ENCODE data around the gene GNAL. TPM values are rescaled to one million over a fixed set of nuclear protein-coding genes. Genes with fewer than 3 reads are reported as not detected.

GNAL gene
- total and polyA plus RNA-seq, 2 of the 4 experiments (the other 2 are of a cell fraction): 0.15 to 0.36 TPM

GRCh38 chr18:11724781-11725180 lies 35.7 kb downstream of the GNAL start:
- H2BK20ac ChIP-seq (ENCODE audit: low read depth, low read length): no peak overlapping the region
- TF ChIP-seq BHLHE40 (IDR thresholded peaks at IDR 0.05; ENCODE audit: low read depth, low read length) (no peak), ELK1 (IDR thresholded peaks at IDR 0.05; ENCODE audit: borderline replicate concordance, low read depth, low read length) (no peak)
- no peak overlapping the region for H2AK5ac ChIP-seq (ENCODE audit: low read depth, low read length)
- H3K18ac ChIP-seq (ENCODE audit: low read depth, low read length): no peak overlapping the region
- no peak overlapping the region for H2AFZ ChIP-seq (replicated peaks; ENCODE audit: low read length, poor library complexity)
- H3K9me1 ChIP-seq (ENCODE audit: insufficient read depth, low read length): no peaks in the 10 kb centered on the region
- no peak overlapping the region for H4K5ac ChIP-seq (ENCODE audit: low read depth, low read length)
- no peak overlapping the region for H3K23ac ChIP-seq (ENCODE audit: low read depth, low read length)
- no peak overlapping the region for H4K91ac ChIP-seq (ENCODE audit: insufficient read depth, low read depth, low read length)
- H3K4me3 ChIP-seq (ENCODE audit: insufficient read depth, low read depth, low read length): no peak overlapping the region
- dilution Hi-C loops (cut with HindIII; ENCODE audit: low sequenced_read_pairs, unreplicated experiment) (no loop called here), in situ Hi-C loops (cut with MboI; ENCODE audit: low sequenced_read_pairs) (no loop called here), intact Hi-C loops (cut with micrococcal nuclease) (no loop called here)
- no peaks in the 10 kb centered on the region for H3K4me1 ChIP-seq (ENCODE audit: control insufficient read depth, insufficient read depth, low read length)
- BruUV-seq (replicated peaks): no TSS peak
- H3K14ac ChIP-seq (replicated peaks; ENCODE audit: low read depth, low read length): no peak overlapping the region
- no peak overlapping the region for H3K4ac ChIP-seq (ENCODE audit: low read depth, low read length)
- no peak overlapping the region for H2AK9ac ChIP-seq (replicated peaks; ENCODE audit: low read depth, low read length, poor library complexity)
- ChIA-PET POLR2A (ENCODE audit: unreplicated experiment) (no interaction called here), CTCF (no interaction called here)
- no peak overlapping the region for H2BK5ac ChIP-seq (ENCODE audit: low read depth, low read length, poor library complexity, severe bottlenecking)
- H3K9ac ChIP-seq (ENCODE audit: low read depth, low read length): no peak overlapping the region
- H3K27me3 ChIP-seq (ENCODE audit: control insufficient read depth, insufficient read depth, low read length): peaks cover 21% of the 10 kb centered on the region
- no peak overlapping the region for H3K4me2 ChIP-seq (ENCODE audit: low read depth, low read length)
- H3K27ac ChIP-seq (ENCODE audit: insufficient read depth, low read length): no peak overlapping the region
- DNase-seq: no peak
- no peaks in the 10 kb centered on the region for H3K9me3 ChIP-seq (ENCODE audit: control insufficient read depth, insufficient read depth, low read length)
- no peak overlapping the region for H4K8ac ChIP-seq (ENCODE audit: low read depth in 2 of 2, low read length in 2 of 2)
- H4K20me1 ChIP-seq (ENCODE audit: insufficient read depth, low read length): no peaks in the 10 kb centered on the region
- H2BK15ac ChIP-seq (ENCODE audit: low read depth, low read length): no peak overlapping the region
- H3K79me1 ChIP-seq (ENCODE audit: low read depth in 1 of 2, low read length in 2 of 2): no peaks in the 10 kb centered on the region
- 50% methylated on average over 1 of the region's 5 CpGs; no CpG with 5 or more reads in 1 of the 2 experiments for WGBS, 2 experiments (ENCODE audit: extremely low coverage in 2 of 2, insufficient read length in 1 of 2)
- no peak for ATAC-seq (ENCODE audit: low read depth)
- no peak overlapping the region for H3K56ac ChIP-seq (ENCODE audit: extremely low read depth, insufficient read depth, low read length)
- no peaks in the 10 kb centered on the region for H3K36me3 ChIP-seq (ENCODE audit: control insufficient read depth, insufficient read depth, low read length)
- no peak overlapping the region for H2BK120ac ChIP-seq (ENCODE audit: low read depth, low read length)
